ENCODE results near the gene SLC7A14. TPM values are rescaled to one million over a fixed set of nuclear protein-coding genes. Genes with fewer than 3 reads are reported as not detected.

The SLC7A14 gene
- total and polyA plus RNA-seq, 2 of the 4 experiments (the other 2 are of a cell fraction): 2.7 to 6.8 TPM

GRCh38 chr3:170480111-170480510, 105.8 kb downstream of the SLC7A14 start:
- Histone ChIP-seq H3K14ac (replicated peaks; ENCODE audit: low read depth, low read length) (no peak overlapping the region), H3K9ac (ENCODE audit: low read depth, low read length) (no peak overlapping the region), H2BK5ac (ENCODE audit: low read depth, low read length, poor library complexity, severe bottlenecking) (no peak overlapping the region), H3K4me1 (ENCODE audit: control insufficient read depth, insufficient read depth, low read length) (peaks cover 3% of the 10 kb centered on the region; the same call in 1 of the 2 replicates), H3K9me1 (ENCODE audit: insufficient read depth, low read length) (no peaks in the 10 kb centered on the region), H3K36me3 (ENCODE audit: control insufficient read depth, insufficient read depth, low read length) (no peaks in the 10 kb centered on the region), H2BK120ac (ENCODE audit: low read depth, low read length) (no peak overlapping the region), H4K8ac (ENCODE audit: low read depth in 2 of 2, low read length in 2 of 2) (no peak overlapping the region), H3K79me1 (ENCODE audit: low read depth in 1 of 2, low read length in 2 of 2) (no peaks in the 10 kb centered on the region), H3K4me3 (ENCODE audit: insufficient read depth, low read depth, low read length) (no peak overlapping the region), H2AFZ (replicated peaks; ENCODE audit: low read length, poor library complexity) (no peak overlapping the region), H3K23ac (ENCODE audit: low read depth, low read length) (no peak overlapping the region), H3K4me2 (ENCODE audit: low read depth, low read length) (no peak overlapping the region), H3K9me3 (ENCODE audit: control insufficient read depth, insufficient read depth, low read length) (no peaks in the 10 kb centered on the region), H4K20me1 (ENCODE audit: insufficient read depth, low read length) (no peaks in the 10 kb centered on the region), H2AK5ac (ENCODE audit: low read depth, low read length) (no peak overlapping the region), H2BK20ac (ENCODE audit: low read depth, low read length) (no peak overlapping the region), H3K4ac (ENCODE audit: low read depth, low read length) (no peak overlapping the region), H2BK15ac (ENCODE audit: low read depth, low read length) (no peak overlapping the region), H4K91ac (ENCODE audit: insufficient read depth, low read depth, low read length) (no peak overlapping the region), H2AK9ac (replicated peaks; ENCODE audit: low read depth, low read length, poor library complexity) (no peak overlapping the region), H3K56ac (ENCODE audit: extremely low read depth, insufficient read depth, low read length) (no peak overlapping the region), H3K18ac (ENCODE audit: low read depth, low read length) (no peak overlapping the region), H4K5ac (ENCODE audit: low read depth, low read length) (no peak overlapping the region), H3K27ac (ENCODE audit: insufficient read depth, low read length) (no peak overlapping the region), H3K27me3 (ENCODE audit: control insufficient read depth, insufficient read depth, low read length) (no peaks in the 10 kb centered on the region)
- TF ChIP-seq NFE2L2 (IDR thresholded peaks at IDR 0.05; ENCODE audit: low read depth, low read length): no peak
- TF ChIP-seq, protein P1, sequence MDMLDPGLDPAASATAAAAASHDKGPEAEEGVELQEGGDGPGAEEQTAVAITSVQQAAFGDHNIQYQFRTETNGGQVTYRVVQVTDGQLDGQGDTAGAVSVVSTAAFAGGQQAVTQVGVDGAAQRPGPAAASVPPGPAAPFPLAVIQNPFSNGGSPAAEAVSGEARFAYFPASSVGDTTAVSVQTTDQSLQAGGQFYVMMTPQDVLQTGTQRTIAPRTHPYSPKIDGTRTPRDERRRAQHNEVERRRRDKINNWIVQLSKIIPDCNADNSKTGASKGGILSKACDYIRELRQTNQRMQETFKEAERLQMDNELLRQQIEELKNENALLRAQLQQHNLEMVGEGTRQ (IDR thresholded peaks at IDR 0.05; ENCODE audit: low read depth, low read length): no peak
- TF ChIP-seq BHLHE40 (IDR thresholded peaks at IDR 0.05; ENCODE audit: low read depth, low read length): no peak
- no peak for TF ChIP-seq POLR2A (IDR thresholded peaks at IDR 0.05; ENCODE audit: low read depth, low read length)
- no peak for TF ChIP-seq MXI1 (IDR thresholded peaks at IDR 0.05; ENCODE audit: borderline replicate concordance, low read depth, low read length)
- TF ChIP-seq RCOR1 (IDR thresholded peaks at IDR 0.05; ENCODE audit: insufficient replicate concordance, low read length): no peak
- TF ChIP-seq ELK1 (IDR thresholded peaks at IDR 0.05; ENCODE audit: borderline replicate concordance, low read depth, low read length): no peak
- TF ChIP-seq MAZ (IDR thresholded peaks at IDR 0.05; ENCODE audit: borderline replicate concordance, low read depth, low read length): no peak
- no peak for TF ChIP-seq RAD21 (IDR thresholded peaks at IDR 0.05; ENCODE audit: low read length)
- TF ChIP-seq RFX5 (IDR thresholded peaks at IDR 0.05; ENCODE audit: low read depth, low read length): no peak
- TF ChIP-seq MAFK (IDR thresholded peaks at IDR 0.05; ENCODE audit: low read depth, low read length): no peak
- no peak for TF ChIP-seq SMC3 (IDR thresholded peaks at IDR 0.05; ENCODE audit: low read depth, low read length)
- ChIA-PET POLR2A (ENCODE audit: unreplicated experiment) (no interaction called here), CTCF (no interaction called here)
- dilution Hi-C loops (cut with HindIII; ENCODE audit: low sequenced_read_pairs, unreplicated experiment): no loop called here
- intact Hi-C loops (cut with micrococcal nuclease): no loop called here
- in situ Hi-C loops (cut with MboI; ENCODE audit: low sequenced_read_pairs): no loop called here
- DNase-seq (no peak), ATAC-seq (ENCODE audit: low read depth) (no peak)
- BruUV-seq (replicated peaks): no TSS peak
- no CpG with 5 or more reads among the region's 4 CpGs for WGBS, 2 experiments (ENCODE audit: extremely low coverage in 2 of 2, insufficient read length in 1 of 2)

All from IMR-90 (cell line).